GM18511 (cell line): ENCODE data around the gene ADAMTS15.

Experiments
- ATAC-seq: cut with Tn5 transposase; IDR thresholded peaks from one replicate; pipeline ENCODE4 v1.9.1; 2021; ENCODE audit warnings: mild to moderate bottlenecking, moderate library complexity; ENCODE audit not compliant: unreplicated experiment

ADAMTS15 gene

GRCh38 chr11:130418210-130418609 lies 30.2 kb upstream of the ADAMTS15 start:
- ATAC-seq = no peak

DNA sequence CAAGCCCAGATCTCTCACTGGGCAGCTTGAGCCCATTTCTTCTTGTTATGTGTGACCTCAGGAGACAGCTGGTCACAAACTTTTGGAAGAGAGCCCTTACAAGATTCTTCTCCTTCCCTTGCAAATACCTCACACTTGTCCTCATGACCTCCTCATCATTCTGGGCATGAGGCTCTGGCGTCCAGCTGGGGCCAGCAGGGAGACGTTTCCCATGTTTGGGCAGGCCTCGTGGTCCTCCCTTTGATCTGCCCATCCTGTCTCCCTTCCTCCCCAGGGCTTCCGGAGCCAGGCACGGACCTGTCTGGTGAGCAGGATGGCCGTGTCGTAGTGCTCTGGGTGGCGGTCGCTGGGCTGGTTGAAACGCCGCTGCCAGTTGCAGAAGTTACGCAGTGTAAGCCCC lies 29.7 kb upstream of the ADAMTS15 start:
- no peak for ATAC-seq

DNA sequence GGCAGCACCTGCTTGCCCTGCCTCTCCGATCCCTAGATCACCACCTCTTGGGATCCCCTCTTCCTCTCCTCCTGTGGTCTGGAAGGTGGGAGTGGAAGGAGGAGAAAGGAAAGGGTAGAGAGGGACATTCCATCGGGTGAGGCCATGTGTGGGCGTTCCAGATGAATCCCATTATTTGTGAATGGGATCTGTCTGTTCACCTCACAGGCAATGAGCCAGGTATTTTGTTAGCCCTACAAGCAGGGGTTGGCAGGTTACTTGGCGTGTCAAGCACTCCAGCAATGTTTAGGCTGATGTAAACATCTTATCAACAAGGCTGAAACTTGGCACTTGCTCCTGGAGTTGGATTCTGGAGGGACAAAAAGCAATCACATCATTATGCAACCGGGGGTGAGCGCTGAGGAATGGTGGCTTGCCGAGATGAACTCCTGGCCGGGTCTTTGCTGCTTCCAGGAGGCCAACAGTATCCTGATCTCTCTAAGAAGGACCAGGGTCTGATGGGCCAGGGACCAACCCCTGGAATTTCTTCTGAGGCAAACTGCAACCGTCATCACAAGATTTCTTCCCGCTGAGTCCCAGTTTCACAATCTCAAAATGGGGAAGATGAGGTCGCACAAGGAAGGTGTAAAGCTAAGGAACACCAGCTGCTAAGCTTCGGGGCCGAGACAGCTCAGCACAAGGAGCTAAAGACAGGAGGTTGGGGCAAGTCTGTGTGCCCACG lies 27.8 kb upstream of the ADAMTS15 start:
- ATAC-seq = no peak

GRCh38 chr11:130421199-130421585 lies 27.3 kb upstream of the ADAMTS15 start:
- ATAC-seq = no peak

DNA sequence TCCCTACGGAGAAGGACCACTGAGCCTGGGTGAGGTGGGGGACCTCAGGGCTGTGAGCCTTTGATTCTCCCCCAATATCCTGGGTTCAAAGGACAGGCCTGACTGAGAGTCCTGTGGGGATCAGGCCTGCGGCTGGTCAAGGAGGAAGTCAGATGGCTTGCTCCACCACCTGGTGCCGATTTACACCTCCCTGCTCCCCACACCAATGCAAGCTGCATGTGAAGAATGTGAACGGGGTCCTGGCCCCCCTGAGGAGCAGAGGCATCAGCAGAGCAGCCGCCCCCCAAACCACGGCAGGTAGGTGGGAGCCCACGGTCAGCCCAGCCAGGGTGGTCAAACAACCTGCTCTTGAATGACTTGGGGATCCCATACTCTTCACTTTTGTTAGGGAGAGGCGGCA lies 26.7 kb upstream of the ADAMTS15 start:
- no peak for ATAC-seq

DNA sequence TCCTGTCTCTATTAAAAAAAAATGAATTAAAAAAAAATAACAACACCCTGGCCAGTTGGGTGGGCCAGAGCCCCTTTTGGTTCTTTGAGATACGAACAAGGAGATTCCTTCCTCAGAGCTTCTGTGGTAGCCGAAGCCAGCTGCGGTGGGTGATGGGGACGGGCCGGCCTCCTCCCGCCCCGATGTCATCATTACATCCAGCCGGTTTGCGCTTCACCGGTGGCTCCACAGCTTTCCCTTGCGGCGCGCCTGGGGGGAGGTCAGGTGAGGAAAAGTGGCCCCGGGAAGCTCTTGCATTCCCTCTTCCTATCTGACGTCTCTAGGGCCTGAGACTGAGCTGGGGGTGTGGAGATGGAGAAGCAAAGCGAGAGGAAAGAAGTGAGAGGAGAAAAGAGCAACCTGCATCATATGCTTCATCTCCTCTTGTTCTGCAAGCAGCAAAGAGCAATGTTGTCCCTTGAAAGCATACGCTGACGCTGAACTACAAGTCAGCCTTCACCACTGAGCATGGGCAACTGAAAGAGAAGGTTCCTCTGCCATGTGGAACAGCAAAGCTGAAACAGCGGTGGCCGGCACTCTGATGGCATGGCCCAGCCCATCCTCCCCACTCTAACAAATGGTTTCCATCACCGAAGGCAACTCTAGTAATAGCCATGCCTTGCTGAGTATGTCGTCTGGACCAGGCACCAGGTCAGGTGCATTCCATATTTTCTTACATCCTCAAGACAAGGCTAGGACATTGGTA lies 26.0 kb upstream of the ADAMTS15 start:
- no peak for ATAC-seq

- ATAC-seq = no peak
Observed at GRCh38 chr11:130423541-130424142, 24.8 kb upstream of the ADAMTS15 start.

DNA sequence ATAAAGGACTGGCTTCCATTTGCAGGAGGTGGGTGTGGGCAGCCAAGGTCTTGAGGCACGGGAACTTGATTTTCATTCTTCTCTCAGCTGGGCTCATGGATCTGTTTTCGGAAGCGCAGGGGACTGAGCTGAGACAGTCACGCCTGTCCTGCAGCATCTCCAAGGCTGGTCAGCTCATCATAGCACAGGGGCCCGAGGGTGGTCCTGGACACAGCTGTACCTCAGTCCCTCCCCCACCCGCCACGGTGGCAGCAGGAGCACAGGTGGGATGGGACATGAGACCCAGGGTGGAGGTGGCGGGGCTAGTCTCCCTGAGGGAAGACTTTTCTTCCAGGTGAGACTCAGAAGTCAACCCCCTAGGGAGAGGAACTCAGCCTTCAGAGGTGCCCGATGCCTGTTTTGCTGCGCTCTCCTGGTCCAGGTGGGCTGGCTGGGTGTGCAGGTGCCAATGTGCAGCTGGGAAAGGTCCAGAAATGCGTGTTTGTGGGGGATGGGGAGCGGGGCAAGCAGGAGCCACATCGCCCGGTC lies 23.8 kb upstream of the ADAMTS15 start:
- no peak for ATAC-seq

- ATAC-seq = no peak
Observed at GRCh38 chr11:130425156-130425555, 23.3 kb upstream of the ADAMTS15 start.

DNA sequence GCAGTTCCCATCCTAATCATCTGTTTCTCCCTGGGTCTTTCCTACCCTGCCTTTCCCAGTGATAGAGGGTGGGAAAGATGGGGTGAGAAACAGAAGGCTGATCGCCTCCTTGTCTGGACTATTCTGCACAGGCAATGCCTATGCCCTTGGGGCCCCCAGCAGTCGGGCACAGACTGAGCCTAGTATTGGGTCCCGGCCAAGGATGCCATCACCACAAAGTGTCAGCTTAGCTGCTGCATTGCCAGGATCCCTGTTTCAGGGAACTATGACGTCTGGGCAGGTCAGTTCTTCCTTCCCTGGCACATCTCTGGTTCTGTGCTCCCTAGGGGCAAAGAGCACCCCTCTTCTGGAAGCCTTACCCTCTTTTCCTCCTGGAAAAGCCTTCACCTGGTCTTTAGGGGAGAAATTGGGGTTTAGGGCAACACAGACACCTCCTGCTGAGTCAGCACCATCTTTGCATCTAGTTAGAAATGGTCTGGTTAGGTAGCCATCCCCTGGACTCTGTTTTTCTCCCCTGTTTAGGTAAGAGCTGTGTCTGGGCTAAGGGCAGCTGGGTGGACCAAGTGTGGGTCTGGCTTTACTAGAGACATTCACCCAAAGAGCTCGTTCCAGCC lies 22.1 kb upstream of the ADAMTS15 start:
- ATAC-seq = no peak

GRCh38 chr11:130426837-130427341 lies 21.6 kb upstream of the ADAMTS15 start:
- no peak for ATAC-seq

DNA sequence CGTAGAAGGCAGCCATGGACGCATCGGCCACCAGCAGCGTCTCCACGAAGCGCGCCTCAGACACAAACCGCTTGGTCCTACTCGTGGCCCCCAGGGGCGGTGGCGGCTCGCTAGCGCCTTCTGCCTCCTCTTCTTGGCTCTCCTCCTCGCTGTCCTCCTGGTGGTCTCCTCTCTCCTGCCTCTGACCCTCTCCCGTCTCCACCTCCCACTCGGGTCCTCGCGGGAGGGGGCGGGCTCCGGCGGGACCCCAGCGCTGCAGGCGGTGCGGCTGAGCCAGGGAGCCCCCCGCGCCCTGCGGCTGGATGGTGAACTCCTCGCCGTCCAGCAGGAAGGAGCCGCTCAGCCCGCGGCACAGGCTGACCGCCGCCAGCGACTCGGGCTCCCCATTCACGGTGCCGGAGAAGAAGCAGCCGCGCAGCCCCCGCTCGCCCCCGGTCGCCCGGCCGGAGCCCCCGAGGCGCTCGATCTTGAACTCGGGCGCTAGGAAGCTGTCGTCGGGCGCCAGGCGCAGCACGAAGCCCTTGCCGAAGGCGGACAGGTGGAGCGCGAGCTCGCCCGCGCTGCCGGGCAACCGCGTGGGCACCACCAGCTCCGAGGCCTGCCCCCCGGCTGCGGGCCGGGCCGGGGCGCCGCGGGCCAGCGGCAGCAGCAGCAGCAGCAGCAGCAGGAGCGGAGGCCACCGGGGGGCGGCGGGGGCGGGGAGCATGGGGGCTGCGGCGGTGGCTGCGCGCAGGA lies 20.7 kb upstream of the ADAMTS15 start:
- no peak for ATAC-seq

- no peak for ATAC-seq
Observed at GRCh38 chr11:130428316-130429119, 19.9 kb upstream of the ADAMTS15 start, which contains the start of gene ADAMTS8. Gene ADAMTS8 (minus strand): TSS chr11:130428609. CDS start chr11:130428286, 323 bp downstream.

DNA sequence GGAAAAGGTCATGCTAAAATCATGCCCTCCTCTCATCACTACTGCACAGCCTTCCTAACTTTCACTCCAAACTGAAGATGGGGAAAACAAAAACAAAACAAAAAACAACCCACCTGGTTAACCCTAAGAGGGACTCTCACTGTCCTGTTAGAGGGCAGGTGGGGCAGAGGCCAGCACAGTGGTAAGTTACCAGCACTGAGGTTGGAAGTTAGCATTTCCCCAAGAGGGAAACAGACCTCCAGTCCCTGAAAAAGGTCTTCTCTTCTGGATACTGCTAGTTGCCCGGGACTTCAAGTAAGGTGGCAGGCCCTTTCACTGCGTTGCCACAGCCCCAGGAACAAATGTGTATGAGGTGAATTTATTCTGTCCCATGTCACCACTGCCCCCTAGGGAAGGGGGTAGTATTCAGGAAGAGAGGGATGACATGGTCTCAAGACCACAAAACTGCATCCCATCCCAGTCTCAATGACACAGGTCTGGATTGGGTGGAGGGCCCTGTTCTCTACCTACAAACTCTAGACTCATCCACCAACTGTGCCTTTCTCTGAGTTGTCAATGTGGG lies 19.2 kb upstream of the ADAMTS15 start:
- ATAC-seq = no peak

GRCh38 chr11:130429983-130430382 lies 18.5 kb upstream of the ADAMTS15 start:
- ATAC-seq = no peak

- no peak for ATAC-seq
Observed at GRCh38 chr11:130431331-130431773, 17.1 kb upstream of the ADAMTS15 start.

DNA sequence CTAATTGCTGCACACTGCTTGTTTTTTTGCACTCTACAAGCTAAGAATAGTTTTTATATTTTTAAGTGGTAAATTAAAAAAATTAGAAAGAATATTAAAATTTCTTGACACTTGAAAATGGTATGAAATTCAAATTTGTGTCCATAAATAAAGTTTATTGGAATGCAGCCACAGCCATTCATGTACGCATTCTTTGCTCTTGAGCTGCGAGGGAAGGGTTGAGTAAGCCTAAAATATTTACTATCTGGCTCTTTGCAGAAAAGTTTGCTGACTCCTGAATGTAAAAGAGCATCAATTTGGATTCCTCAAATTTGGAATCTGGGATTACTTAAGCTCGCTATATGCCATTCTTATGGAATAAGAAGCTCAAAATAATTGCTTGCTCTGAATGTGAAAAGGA lies 16.6 kb upstream of the ADAMTS15 start:
- no peak for ATAC-seq

DNA sequence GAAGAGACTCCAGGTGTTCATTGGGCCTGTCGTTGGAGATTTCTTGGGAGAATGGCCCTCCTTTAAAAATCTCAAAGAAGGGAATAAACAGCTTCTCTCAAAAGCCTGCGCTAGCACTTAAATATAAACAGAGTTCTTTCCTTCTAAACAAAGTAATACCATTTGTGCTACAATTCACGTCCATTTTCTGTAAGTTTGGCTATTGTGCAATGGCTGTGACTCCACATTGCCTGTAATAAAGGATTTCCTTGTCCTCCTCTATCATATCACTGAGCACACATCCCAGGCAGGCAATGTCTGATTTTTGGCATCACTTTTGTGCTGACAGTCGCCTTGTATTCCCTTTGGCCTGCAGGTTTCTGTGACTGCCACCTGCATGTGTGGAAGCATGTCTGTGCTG lies 15.1 kb upstream of the ADAMTS15 start:
- ATAC-seq = no peak

- peak; percentile 93 for ATAC-seq
Observed at GRCh38 chr11:130434521-130435223, 13.8 kb upstream of the ADAMTS15 start.
